GM23248 (cell line): ENCODE data around the gene PES1.

Experiments
- EZH2 ChIP-seq: fragments of 200-600 bp; sonication (generic); IDR thresholded peaks from 2 replicates; pipeline ENCODE4 v1.6.1; 2018; ENCODE audit warnings: antibody characterized with exemption, mild to moderate bottlenecking; ENCODE audit not compliant: insufficient read depth, poor library complexity, severe bottlenecking
- EZH2phosphoT487 ChIP-seq: fragments of 200-600 bp; sonication (generic); IDR thresholded peaks from 2 replicates; pipeline ENCODE4 v1.6.1; 2018; ENCODE audit warnings: antibody characterized with exemption, moderate library complexity, mild to moderate bottlenecking, low read depth; ENCODE audit not compliant: insufficient read depth

DNA sequence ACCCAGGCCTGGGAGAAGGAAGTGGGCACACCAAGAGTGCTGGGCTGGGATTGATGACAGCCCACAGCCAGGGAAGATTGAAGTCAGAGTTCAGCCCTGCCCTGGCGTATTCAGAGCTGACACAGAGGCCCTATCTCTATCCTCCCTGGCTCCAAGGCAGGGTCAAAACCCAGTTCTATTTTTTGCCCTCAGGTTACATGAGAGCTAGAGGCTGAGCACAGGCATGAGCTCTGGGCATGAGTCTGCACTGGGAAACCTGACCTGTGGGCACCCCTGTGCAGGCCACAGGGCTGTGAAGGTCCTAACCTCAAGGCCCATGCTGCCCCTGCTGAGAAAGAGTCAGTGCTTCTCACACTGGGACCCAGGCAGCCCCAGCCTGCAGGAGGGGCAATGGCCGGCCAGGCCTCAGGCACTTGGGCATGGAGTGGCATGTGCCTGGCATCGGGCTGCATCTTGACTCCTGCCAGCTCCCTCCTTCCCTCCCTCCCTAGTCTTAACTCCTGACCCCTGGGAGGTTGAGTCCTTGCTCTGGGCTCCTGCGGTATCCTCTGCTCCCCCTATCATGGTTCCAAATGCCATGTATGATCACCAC is 49.2 kb upstream of the PES1 start:
- no peak for TF ChIP-seq EZH2
- TF ChIP-seq EZH2phosphoT487 = no peak
